ENCODE data around the gene RAB7B. TPM values are rescaled to one million over a fixed set of nuclear protein-coding genes. Genes with fewer than 3 reads are reported as not detected.

The RAB7B gene
- total RNA-seq, 4 donors from 2014 or later, result 4.8 to 12.6 (median 8.7) TPM

- H3K27ac ChIP-seq, result no peak overlapping the region
- no peaks in the 10 kb centered on the region for H3K27me3 ChIP-seq
- DNase-seq, result no peak
- H3K36me3 ChIP-seq, result no peaks in the 10 kb centered on the region
- intact Hi-C loops (cut with DNase I), result no loop called here
- H3K9me3 ChIP-seq, result no peaks in the 10 kb centered on the region
- WGBS, 2 donors, result 81 to 89% methylated on average over 5 of the region's 5 CpGs
- TF ChIP-seq CTCF (IDR thresholded peaks at IDR 0.05) (no peak), POLR2A (IDR thresholded peaks at IDR 0.05) (no peak)
- no peaks in the 10 kb centered on the region for H3K4me1 ChIP-seq
- no peak overlapping the region for H3K4me3 ChIP-seq (replicated peaks in 1 of 3)
Measured at GRCh38 chr1:206014601-206015000, 11.4 kb upstream of the RAB7B start.

- intact Hi-C loops (cut with DNase I), result no loop called here
- Histone ChIP-seq H3K4me1 (no peaks in the 10 kb centered on the region), H3K27me3 (no peaks in the 10 kb centered on the region), H3K4me3 (replicated peaks in 1 of 3) (no peak overlapping the region), H3K36me3 (no peaks in the 10 kb centered on the region), H3K27ac (no peak overlapping the region), H3K9me3 (no peaks in the 10 kb centered on the region)
- TF ChIP-seq CTCF (IDR thresholded peaks at IDR 0.05), result no peak
- no peak for TF ChIP-seq POLR2A (IDR thresholded peaks at IDR 0.05)
- 74 to 87% methylated on average over 6 of the region's 6 CpGs for WGBS, 2 donors
- no peak for DNase-seq
Measured at GRCh38 chr1:206013026-206013795, 10.0 kb upstream of the RAB7B start.

- DNase-seq, result peak in 1 of 2 donors; percentile 38
- H3K9me3 ChIP-seq, result no peaks in the 10 kb centered on the region
- TF ChIP-seq POLR2A (IDR thresholded peaks at IDR 0.05) (no peak), CTCF (IDR thresholded peaks at IDR 0.05) (no peak)
- no peaks in the 10 kb centered on the region for H3K36me3 ChIP-seq
- WGBS, 2 donors, result 76 to 81% methylated on average over 17 of the region's 17 CpGs
- no peaks in the 10 kb centered on the region for H3K4me1 ChIP-seq
- H3K27ac ChIP-seq, result no peak overlapping the region
- H3K4me3 ChIP-seq (replicated peaks in 1 of 3), result no peak overlapping the region
- intact Hi-C loops (cut with DNase I), result no loop called here
- no peaks in the 10 kb centered on the region for H3K27me3 ChIP-seq
Measured at GRCh38 chr1:206012086-206012859, 9.1 kb upstream of the RAB7B start.

- Histone ChIP-seq H3K4me3 (replicated peaks in 1 of 3) (no peak overlapping the region), H3K4me1 (no peaks in the 10 kb centered on the region), H3K36me3 (no peaks in the 10 kb centered on the region), H3K27me3 (no peaks in the 10 kb centered on the region), H3K27ac (no peak overlapping the region), H3K9me3 (no peaks in the 10 kb centered on the region)
- WGBS, 2 donors, result 91 to 97% methylated on average over 7 to 8 of the region's 8 CpGs
- intact Hi-C loops (cut with DNase I), result no loop called here
- no peak for DNase-seq
- TF ChIP-seq POLR2A (IDR thresholded peaks at IDR 0.05) (no peak), CTCF (IDR thresholded peaks at IDR 0.05) (no peak)
Measured at GRCh38 chr1:206011057-206011456, 7.9 kb upstream of the RAB7B start.

- H3K36me3 ChIP-seq, result no peaks in the 10 kb centered on the region
- no peak overlapping the region for H3K4me3 ChIP-seq (replicated peaks in 1 of 3)
- 33 to 57% methylated on average over 5 of the region's 5 CpGs for WGBS, 2 donors
- TF ChIP-seq CTCF (IDR thresholded peaks at IDR 0.05) (no peak), POLR2A (IDR thresholded peaks at IDR 0.05) (no peak)
- DNase-seq, result no peak
- intact Hi-C loops (cut with DNase I), result no loop called here
- H3K9me3 ChIP-seq, result no peaks in the 10 kb centered on the region
- peaks cover 0 to under 1% of the 10 kb centered on the region in 2 donors for H3K4me1 ChIP-seq
- H3K27me3 ChIP-seq, result no peaks in the 10 kb centered on the region
- H3K27ac ChIP-seq, result no peak overlapping the region
Measured at GRCh38 chr1:206010060-206010459, 6.9 kb upstream of the RAB7B start.
